Activated CD4-positive, alpha-beta T cell treated with anti-CD3 and anti-CD28 coated beads for 4 hours (primary cell): ENCODE measurements around the gene MEGF6.

Experiments used
- DNase-seq, 2 donors: peaks; one replicate each; pipeline ENCODE4 v3.0.0-alpha.2; 2020

Gene MEGF6

DNA sequence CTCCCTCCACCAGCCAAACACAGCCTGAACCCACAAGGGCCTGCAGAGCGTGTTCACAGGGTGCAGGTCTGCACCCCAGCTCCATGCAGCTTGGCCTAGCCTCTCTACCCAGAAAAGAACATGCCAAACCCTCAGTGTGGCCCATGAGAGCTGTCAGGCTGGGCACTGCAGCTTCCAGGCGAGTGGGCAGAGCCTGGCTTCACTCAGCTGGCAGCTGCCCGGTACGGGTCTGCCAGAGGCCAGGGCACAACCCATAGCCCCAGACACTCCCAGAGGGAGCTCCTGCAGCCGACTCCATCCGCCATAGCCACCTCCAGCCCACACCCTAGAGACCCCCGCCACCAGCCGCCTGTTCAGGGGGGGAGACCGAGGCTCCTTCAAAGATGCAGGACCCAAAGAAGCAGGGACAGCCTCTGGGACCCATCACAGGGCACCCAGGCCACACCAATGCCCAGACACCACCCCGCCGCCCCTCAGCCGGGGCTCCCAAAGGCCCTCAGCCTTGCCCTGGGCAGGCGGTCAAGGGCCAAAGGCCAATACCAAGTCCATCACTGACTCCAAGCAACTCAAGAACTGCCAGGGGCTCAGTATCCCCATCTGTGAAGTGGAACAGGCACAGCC, 42.4 kb downstream of the MEGF6 start:
- DNase-seq: no peak

DNA sequence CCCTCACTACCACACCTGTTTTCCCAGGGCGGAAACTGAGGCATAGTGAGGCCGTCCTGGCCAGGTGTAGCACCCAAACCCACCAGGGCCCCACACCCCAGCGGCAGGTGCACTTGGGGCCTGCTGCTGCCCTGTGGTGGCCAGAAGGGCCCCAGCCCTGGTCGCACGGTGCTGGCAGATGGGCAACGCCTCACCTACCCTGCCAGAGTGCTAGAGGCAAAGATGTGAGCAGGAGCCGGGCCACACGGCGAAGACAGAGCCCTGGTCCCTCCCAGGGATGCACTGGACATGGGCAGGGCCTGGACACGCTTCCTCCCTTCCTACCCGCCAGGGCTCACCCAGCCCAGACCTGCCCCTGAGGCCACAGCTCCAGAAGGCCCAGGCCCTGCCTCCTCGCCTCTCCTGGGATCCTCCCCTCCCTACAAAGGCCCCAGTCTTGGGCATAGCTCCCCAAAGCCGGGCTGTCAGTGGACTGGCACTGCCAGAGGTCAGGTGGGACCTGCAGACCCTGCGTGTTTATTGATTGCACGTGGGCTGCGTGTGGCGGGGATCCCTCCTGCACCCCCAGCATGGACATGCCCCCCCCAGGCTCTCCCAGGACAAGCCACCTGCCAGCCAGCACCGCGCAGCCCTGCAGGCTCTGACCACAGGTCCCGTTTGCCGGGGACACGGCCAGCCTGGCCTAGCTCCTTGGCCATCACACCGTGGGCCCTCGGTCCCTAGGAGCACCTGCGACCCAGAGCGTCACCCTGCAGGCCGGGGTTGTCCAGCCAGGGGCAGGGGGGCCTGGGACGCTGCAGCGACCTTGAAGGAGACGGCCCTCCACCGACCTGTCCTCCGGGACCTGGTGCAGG, 44.1 kb downstream of the MEGF6 start:
- DNase-seq: no peak

DNA sequence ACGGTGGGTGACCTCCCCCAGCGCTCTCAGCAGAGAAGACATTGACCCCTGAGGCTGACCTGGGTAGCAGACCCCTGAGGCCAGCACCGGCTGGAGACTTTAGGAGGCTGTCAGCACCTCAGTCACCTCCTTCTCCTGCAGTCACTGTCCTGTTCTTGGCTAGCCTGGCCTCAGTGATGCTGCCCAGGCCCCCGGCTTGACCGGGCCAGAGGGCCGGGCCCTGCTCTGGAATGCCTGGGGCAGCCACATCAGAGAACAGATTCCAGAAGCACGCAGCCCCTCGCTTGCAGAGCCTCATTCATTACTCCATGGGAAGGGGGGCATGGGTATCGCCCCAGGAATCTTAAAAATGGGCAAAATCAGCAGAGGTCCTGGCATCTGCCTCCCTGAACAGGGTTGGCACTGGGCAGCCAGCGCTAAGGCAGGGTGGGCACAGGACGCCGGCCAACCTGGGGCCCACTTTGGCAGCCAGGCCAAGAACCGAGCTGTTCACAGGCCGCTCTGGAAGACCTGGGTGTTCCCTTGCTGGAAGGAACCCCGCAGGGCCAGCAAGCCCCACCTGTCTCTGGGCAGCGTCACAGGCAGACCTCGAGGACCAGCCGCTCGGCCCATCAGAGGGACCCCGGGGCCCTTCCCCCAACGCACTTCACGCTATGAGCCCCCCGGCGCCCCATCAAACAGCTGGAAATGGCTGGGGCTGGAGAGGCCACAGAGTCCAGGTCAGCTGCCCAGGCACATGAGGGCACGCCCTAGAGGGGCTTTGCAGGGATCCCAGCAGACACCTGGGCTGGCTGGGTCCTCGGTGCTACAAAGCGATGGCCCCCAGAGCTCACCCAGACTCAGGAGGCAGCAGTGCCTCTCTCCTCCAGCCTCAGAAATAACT, 45.1 kb downstream of the MEGF6 start:
- DNase-seq: no peak

DNA sequence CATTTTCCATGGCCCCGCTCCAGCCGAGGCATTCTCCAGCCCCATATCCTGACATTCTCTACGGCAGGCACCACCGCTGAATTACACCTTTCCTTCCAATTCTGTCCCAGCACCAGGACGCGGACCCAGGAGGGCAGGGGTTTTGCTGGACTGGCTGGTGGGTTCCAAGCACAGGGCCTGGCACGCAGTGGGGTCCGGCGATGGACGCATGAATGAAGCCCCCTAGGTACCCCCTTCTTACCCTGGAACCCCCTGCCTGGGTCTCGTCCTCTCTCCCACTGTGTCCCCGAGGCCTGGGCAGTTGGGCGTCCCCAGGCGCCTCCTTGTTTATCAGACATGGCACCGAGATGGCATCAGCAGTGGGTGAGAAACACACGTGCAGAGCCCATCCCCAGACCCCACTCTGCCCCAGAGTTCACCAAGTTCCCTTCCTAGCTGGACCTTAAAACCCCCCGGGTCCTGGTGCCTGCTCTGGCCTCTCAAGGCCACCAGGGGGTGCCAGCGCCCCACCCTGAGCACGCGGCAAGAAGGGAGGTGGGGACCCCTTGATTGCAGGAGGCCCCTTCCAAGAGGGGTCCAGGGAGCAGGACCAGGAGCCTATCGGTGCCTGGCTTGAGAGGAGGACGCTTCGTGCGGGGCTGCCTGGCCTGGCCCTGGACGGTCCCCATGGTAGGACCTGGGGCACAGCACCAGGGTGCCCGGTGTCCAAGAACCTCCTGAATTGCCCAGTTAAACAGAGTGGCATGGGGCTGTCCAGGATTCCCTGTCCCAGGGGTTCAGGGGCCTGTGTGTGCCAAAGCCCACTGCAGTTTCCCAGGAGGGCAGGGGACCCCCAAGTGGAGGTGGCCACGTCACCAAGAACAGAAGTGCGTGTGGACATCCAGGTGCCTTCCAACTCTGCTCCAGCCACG, 46.1 kb downstream of the MEGF6 start:
- peak; percentile 12 to 29 for DNase-seq

DNA sequence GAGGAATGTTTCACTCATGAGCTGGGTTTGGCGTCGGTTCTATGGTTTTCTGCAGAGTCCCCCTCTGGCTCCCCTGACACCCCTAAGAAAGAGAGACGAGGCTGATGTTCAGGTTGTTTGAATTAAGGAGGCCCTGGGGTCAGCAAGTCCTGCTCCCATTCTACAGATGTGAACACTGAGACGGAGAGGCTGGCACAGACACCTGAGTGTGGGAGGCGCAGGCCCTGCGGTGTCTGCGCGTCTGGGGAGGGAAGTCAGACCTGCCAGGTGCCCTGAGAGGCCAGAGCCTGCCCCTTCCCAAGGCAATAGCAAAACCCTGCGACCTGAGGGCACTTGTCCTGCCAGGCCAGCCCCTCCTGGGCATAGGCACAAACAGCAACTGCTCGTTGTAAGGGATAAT, 47.7 kb downstream of the MEGF6 start:
- DNase-seq: no peak

DNA sequence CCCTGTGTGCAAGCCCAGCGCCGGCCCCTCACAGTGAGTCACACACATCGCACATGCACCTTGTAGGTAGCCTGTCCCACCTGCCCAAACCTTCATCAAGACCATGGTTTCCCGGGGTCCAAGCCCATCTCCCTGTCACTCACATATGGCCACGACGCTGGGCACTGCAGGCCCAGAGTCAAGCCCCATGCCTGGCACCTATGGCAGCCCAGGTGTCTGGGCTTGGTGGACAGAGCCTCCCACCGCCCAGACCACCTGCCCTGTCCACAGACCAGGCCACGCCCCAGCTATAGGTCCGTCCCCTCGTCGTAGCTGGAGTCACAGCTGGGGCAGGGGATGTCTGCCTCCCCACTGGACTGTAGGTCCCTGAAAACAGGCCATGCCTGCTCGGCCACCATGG, 48.2 kb downstream of the MEGF6 start:
- no peak for DNase-seq

DNA sequence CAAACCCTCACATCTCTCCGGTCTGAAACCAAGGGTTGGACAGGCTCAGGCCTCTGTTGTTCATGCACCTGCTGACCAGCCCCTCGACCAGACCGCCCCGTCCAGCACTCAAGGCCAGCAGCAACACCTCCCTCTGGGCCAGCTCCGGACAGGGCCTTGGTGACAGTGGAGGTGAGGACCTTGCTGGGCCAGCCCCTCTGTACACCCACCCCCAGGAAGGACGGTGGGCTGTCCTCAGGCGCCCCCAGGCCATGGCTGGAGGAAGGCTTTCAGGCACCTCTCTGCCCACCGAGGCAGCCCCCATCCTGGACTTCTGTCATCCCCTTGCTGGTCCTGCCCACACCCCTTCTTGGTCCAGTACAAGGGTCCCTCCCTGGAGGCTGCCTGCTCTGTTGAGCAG, 48.6 kb downstream of the MEGF6 start:
- DNase-seq: no peak

DNA sequence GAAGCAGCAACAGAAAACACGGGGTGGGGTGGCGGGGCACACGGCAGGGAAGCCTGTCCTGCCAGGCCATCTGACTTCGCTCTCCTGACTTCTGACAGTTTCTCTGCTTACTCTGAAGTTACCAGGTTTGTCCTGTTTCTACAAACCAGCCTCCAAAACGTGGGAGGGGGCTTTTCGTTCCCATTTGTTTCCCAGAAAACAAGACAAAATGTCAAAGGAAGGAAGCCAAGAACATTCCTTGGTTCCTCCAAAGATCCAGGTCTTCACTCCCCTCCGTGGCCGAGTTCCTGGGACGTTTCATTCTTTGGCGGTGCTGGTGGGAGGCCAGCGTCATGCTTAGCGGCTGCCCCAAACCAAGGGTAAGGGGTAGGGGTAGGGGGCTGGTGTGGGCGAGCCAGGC, 49.6 kb downstream of the MEGF6 start:
- no peak for DNase-seq

DNA sequence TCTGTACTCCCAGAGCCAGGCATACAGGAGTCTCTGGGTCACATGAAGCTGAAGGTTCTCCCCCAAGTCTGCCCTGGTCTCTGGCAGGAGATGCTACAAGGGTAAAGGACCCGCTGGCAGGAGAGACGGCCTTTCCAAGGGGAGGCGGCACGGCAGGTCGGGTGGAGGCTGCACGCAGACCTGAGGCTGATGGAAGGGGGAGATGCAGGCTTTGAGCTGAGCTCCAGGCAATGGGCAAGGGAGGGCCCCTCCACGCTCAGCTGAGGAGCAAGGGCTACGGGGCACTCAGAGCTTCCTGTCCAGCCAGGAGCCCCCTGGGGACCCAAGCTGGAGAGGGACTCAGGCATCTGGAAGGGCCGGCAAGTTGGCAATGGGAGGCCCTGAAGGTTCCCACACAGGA, 50.3 kb downstream of the MEGF6 start:
- DNase-seq: no peak

DNA sequence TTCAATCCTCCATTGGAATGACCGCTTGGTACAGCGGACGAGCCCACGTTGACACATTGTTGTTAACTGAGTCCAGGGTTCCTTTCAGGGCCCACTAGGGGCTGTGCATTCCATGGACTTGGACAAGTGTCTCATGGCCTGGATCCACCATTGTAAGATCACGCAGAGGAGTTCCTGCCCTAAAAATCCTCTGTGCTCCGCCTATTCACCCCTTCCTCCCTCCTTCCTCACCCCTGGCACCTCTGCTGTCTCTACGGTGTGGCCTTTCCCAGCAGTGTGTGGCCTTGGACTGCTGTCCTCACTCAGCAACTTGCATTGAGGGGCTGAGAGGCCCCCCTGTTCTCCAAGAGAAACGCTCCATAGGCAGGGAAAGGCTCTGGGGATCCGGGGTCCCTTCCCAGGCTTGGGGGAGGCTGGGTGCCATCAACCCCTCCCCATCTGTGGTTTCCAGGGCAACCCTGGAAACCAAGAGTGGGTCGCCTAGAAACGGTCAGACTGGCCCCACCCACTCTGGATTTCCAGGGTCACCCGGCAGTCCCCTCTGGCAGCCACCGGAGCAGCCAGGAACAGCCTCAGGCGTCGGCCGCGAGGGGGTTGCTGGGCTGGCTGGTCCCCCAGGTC, 50.9 kb downstream of the MEGF6 start:
- DNase-seq: no peak

DNA sequence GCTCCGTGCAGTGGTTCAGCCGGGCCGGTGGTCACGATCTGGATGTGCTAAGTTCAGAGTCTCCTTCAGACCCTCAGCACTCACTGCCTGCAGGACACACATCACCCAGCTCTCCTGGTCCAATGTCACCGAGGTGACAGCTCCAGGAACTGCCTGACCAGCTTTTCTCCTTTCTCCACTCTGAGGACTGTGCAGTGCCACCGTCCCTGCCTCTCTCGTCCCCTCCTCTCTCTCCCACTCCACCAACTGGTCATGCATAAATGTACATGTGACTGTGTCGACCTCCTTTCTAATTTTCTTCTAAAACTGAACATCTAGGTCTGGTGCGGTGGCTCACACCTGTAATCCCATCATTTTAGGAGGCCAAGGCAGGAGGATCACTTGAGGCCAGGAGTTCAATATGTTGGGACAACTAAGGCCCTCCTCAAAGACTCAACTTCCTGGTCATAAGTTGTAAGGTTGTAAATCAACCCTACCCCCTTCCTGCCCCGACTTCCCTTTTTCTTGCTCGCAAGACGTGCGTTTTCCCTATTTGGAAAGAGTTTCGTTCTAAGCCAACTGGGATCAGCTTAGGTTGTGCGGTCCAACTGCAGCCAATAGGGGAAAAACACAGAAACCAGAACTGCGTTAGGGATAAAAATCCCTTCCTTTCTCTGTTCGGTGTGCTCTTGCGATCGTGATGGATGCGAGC, 53.1 kb downstream of the MEGF6 start:
- DNase-seq: no peak

DNA sequence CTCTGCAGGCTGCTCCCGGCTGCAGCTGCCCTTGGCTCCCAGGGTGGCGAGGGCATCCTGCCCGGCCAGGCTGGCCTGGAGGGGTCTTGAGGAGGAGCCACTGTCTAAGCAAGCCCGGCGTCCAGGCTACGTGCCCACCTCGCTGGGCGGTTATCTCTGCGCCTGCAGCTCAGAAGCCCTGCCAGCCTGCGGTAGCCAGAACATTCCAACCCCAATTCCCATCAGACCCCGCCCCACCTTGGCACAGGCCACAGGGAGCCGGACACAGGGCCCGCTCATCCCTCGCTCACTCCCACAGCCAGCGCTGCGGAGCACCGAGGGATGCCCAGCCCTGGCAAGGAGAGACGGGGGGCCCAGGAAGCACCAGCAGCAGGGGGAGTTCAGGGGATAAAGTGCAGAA, 53.9 kb downstream of the MEGF6 start:
- no peak for DNase-seq

DNA sequence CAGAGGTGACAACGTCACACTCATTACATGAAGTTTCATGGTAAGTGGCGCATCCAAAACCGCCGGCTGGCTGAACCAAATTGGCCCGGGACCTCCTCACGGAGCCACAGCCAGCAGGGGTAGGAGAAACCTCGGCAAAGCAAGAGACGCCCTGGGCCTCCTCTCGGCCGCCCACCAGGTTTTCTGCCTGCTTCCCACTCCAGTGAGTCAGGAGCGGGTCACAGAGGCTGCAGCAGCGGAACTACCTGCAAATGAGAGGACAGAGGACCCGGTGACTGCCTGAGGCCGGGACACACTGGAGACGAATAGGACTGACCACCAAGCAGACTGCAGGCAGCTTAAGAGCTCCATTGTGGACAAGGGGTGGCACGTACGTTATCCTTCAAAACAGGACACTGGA, 55.0 kb downstream of the MEGF6 start:
- no peak for DNase-seq

DNA sequence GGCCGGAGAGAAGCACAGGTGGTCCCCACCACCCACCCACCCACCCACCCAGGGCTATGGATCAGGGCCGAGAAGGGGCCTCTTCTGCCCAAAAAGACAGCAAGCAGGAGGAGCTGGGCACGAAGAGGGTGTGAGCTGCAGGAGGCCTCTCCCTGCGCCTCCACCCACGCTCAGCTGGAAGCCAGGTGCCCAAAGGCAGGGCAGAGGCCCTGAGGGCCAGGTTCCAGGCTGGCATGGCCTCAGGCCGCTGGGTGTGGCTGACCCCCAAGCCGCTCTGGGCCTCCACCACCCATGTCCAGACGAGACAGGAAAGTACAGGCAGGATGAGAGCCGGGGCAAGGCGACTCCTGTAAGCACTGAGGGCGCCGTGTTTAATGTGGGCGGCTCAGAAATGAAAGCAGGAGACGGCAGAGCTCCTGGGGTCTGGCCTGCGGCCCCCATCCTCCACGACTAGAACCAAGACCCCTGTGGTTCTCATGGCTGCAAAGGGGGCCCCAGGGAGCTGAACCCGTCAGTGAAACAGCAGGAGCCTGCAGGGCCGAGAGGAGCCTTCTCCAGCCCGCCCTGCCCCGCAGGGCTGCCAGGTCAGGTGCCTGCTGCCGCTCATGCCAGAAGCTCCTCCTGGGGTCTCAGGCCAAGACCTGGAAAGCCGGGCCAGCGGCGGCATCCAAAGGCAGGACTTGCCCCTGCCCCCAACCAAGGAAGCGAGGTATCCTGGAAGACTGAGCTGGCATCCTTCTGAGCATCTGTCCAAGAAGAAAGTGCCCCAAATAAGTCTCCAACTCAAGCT, 56.0 kb downstream of the MEGF6 start:
- DNase-seq: no peak

DNA sequence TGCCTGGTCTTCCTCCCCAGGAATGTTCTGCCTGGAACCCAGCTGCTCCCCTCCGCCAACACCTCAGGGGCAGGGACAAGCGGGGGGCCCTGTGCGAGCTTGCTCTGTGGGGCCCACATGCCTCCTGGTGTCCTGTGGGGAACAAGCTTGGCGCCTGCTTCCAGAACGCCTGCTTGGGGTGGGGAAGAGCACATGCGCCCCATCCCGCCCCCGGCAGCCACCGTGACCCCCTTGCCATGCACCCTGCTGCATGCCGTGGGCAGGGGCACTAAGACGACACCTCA, 57.4 kb downstream of the MEGF6 start:
- no peak for DNase-seq

DNA sequence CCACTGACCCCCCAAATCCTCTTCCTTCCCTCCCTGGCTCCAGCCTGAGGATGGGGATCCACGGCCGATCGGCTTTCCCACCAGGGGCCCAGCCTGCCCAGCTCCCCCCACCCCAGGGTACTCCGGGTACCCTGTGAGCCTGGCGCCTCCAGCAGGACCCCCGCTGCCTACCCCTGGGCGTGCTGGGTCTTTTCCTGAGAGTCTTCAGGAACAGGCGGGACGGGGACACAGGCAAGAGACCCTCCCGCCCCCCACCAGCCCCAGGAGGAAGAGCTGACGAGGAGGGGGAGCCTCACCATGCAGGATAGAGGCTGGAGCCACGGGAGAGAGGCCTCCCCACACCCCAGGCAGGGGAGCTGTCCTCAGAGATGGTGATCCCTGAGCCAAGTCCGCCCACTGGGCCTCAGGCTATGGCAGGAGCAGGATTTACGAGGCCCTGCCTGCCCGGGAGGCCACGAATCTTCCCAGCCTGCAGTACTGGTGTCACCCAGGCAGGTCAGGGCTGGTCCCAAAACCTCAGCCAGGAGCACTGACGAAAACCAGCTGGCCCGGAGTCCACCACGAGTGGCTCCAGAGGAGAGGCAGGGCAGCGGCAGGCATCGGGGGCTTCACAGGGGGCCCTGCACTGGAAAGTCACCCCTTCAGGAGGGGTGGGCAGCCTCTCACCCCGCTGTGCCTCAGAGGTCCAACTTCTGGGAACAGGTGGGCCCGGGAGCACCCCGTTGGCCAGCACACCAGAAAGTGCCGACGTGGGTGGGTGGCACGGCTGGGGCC, 58.0 kb downstream of the MEGF6 start:
- no peak for DNase-seq

DNA sequence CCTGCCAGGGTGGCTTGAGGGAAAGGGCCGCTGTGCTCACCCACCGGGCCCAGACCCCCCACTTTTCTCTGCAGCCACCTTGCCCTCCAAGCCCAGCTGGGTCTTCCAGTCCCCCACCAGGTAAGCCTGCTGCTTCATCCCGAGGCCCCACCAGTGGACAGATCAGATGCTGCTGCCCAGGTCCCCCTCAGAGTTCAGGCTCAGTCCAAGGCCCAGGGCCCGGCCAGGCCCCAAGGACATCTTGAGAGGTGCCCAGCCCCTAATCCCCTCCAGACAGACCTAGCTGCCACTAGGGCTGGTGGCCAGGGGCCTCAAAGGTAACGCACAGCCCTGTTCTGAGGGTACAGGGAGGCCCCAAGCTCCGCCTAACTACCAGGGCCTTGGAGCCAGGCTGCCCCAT, 58.6 kb downstream of the MEGF6 start:
- DNase-seq: no peak

DNA sequence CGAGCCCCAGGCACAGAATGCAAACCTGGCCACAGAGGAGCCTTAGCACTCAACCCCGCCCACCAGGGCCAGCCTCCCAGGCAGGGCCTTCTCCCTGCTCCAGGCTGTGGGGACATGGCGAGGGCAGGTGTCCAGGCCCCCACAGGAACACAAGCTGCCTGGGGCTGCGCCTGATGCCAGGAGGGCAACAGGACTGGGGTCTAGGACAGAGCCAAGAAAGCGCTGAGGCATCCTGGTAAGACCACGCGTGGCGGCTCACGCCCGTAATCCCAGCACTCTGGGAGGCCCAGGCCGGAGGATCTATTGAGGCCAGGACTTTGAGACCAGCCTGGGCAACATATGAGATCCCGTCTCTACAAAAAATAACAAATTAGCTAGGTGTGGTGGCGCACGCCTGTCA, 59.1 kb downstream of the MEGF6 start:
- no peak for DNase-seq

DNA sequence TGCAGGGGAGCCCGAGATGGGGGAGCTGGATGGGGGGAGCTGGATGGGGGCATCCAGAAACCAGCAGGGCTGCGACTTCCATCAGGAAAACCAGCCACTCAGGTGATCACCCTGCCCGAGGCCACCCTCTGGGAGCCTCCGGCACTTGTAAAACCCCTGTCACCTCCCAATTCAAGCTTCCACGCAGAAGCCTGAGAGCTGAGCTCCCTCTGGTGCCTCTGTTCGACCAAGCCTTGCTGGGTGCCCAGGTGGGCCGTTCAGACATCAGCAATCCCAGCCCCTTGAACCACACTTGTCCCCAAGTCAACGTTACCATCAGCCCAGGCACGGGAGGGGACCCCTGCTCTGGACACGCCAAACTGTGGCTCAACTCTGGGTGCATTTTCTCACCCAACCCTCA, 59.6 kb downstream of the MEGF6 start:
- no peak for DNase-seq

DNA sequence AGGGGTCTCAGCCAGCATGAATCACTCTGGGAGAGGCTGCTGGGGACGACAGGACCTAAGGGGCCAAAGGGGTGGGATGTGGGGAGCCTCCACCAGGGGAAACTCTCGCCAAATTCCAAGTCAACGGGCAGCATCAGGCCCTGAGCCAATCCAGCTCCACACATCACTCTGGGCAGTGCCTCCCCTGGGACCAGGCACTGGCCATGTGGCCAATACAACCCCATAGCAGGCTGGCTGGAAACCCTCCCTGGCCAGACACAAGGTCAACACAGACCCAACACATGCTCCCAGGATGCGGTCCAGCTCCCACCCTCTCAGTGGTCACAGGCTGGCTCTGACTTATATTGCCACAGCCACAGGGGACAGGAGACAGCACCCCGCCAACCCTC, 60.0 kb downstream of the MEGF6 start:
- DNase-seq: no peak
